ENCODE measurements around the gene UNG.
A peak's percentile ranks its signal among the peaks of the same experiment; 100 is the strongest.

The UNG gene

GRCh38 chr12:109116611-109116949, 19.2 kb downstream of the UNG start:
- Histone ChIP-seq H3K27me3 (ENCODE audit: control insufficient read depth in 1 of 2, insufficient read depth in 2 of 2, low read length in 2 of 2) (no peaks in the 10 kb centered on the region), H3K36me3 (ENCODE audit: control insufficient read depth in 1 of 2, insufficient read depth in 2 of 2, low read length in 2 of 2) (peaks cover 0 to 4% of the 10 kb centered on the region in 2 donors), H3K4me3 (ENCODE audit: low read depth in 1 of 2, low read length in 2 of 2) (peak overlapping the region in 1 of 2 donors; percentile 57), H3K4me1 (ENCODE audit: control insufficient read depth in 1 of 2, insufficient read depth in 2 of 2, low read length in 2 of 2) (peaks cover 67 to 71% of the 10 kb centered on the region in 2 donors), H3K9me3 (ENCODE audit: control insufficient read depth in 1 of 2, low read length in 2 of 2) (no peaks in the 10 kb centered on the region), H3K9ac (ENCODE audit: low read depth in 1 of 2, low read length in 2 of 2) (peak overlapping the region; percentile 3 to 48), H3K27ac (ENCODE audit: low read depth, low read length) (peak overlapping the region; percentile 77)

DNA sequence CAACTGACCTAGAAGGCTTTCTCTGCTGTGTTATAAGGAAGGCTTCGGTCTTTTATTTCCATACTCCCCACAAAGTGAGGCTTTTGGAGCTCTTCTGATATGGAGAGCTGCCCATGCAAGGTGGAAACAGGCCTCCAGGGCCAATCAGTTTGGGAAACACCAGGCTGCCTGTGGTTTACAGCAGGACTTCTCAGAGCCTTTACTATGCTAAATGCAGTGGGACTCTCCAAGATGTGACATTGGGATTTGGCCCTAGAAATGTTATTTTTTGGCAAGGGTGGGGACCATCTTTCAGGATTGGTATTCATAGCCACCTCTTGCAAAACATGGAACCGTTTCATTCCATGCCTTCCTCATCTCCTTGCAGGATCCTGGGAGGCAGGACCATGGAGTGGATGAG, 22.7 kb downstream of the UNG start:
- Histone ChIP-seq H3K27ac (ENCODE audit: low read depth, low read length) (no peak overlapping the region), H3K4me1 (ENCODE audit: control insufficient read depth in 1 of 2, insufficient read depth in 2 of 2, low read length in 2 of 2) (peaks cover 40 to 43% of the 10 kb centered on the region in 2 donors), H3K4me3 (ENCODE audit: low read depth in 1 of 2, low read length in 2 of 2) (no peak overlapping the region), H3K9ac (ENCODE audit: low read depth in 1 of 2, low read length in 2 of 2) (no peak overlapping the region), H3K27me3 (ENCODE audit: control insufficient read depth in 1 of 2, insufficient read depth in 2 of 2, low read length in 2 of 2) (no peaks in the 10 kb centered on the region), H3K9me3 (ENCODE audit: control insufficient read depth in 1 of 2, low read length in 2 of 2) (no peaks in the 10 kb centered on the region), H3K36me3 (ENCODE audit: control insufficient read depth in 1 of 2, insufficient read depth in 2 of 2, low read length in 2 of 2) (peaks cover 0 to 7% of the 10 kb centered on the region in 2 donors)

GRCh38 chr12:109120557-109120956, 23.2 kb downstream of the UNG start:
- peaks cover 36 to 39% of the 10 kb centered on the region in 2 donors for H3K4me1 ChIP-seq (ENCODE audit: control insufficient read depth in 1 of 2, insufficient read depth in 2 of 2, low read length in 2 of 2)
- no peaks in the 10 kb centered on the region for H3K27me3 ChIP-seq (ENCODE audit: control insufficient read depth in 1 of 2, insufficient read depth in 2 of 2, low read length in 2 of 2)
- H3K27ac ChIP-seq (ENCODE audit: low read depth, low read length): no peak overlapping the region
- no peak overlapping the region for H3K9ac ChIP-seq (ENCODE audit: low read depth in 1 of 2, low read length in 2 of 2)
- no peaks in the 10 kb centered on the region for H3K9me3 ChIP-seq (ENCODE audit: control insufficient read depth in 1 of 2, low read length in 2 of 2)
- H3K4me3 ChIP-seq (ENCODE audit: low read depth in 1 of 2, low read length in 2 of 2): no peak overlapping the region
- peaks cover 0 to 7% of the 10 kb centered on the region in 2 donors for H3K36me3 ChIP-seq (ENCODE audit: control insufficient read depth in 1 of 2, insufficient read depth in 2 of 2, low read length in 2 of 2)

DNA sequence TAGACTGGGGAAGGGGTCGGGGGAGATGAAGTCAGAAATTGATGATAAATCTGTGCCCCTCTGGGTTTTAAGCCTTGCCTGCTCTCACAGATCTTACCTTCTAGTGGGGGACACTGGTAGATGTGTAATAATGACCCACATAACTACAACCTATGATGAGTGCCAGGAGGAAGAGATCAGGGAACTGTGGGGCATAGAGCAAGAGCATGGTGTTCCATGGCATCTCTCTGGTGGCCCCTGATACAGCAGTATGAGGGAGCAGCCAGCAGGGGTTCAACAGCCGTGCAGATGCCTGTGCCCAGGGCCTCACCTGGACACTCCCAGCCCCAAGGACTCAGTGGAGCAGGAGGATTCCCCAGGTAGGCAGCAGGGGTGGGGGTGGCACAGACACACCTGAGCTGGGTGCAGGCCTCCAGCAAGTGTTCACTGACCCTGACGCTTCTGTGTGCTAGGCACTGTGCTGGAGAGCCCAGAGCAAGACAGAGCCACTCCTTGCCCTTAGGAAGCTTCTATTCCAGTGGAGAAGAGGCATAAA, 24.0 kb downstream of the UNG start:
- Histone ChIP-seq H3K4me1 (ENCODE audit: control insufficient read depth in 1 of 2, insufficient read depth in 2 of 2, low read length in 2 of 2) (peaks cover 27 to 35% of the 10 kb centered on the region in 2 donors), H3K27ac (ENCODE audit: low read depth, low read length) (no peak overlapping the region), H3K36me3 (ENCODE audit: control insufficient read depth in 1 of 2, insufficient read depth in 2 of 2, low read length in 2 of 2) (peaks cover 0 to 14% of the 10 kb centered on the region in 2 donors), H3K9ac (ENCODE audit: low read depth in 1 of 2, low read length in 2 of 2) (no peak overlapping the region), H3K27me3 (ENCODE audit: control insufficient read depth in 1 of 2, insufficient read depth in 2 of 2, low read length in 2 of 2) (no peaks in the 10 kb centered on the region), H3K4me3 (ENCODE audit: low read depth in 1 of 2, low read length in 2 of 2) (no peak overlapping the region), H3K9me3 (ENCODE audit: control insufficient read depth in 1 of 2, low read length in 2 of 2) (no peaks in the 10 kb centered on the region)

GRCh38 chr12:109124878-109125648, 27.7 kb downstream of the UNG start:
- Histone ChIP-seq H3K9me3 (ENCODE audit: control insufficient read depth in 1 of 2, low read length in 2 of 2) (no peaks in the 10 kb centered on the region), H3K9ac (ENCODE audit: low read depth in 1 of 2, low read length in 2 of 2) (no peak overlapping the region), H3K27ac (ENCODE audit: low read depth, low read length) (no peak overlapping the region), H3K4me1 (ENCODE audit: control insufficient read depth in 1 of 2, insufficient read depth in 2 of 2, low read length in 2 of 2) (peaks cover 6 to 11% of the 10 kb centered on the region in 2 donors), H3K4me3 (ENCODE audit: low read depth in 1 of 2, low read length in 2 of 2) (no peak overlapping the region), H3K36me3 (ENCODE audit: control insufficient read depth in 1 of 2, insufficient read depth in 2 of 2, low read length in 2 of 2) (peaks cover 0 to 18% of the 10 kb centered on the region in 2 donors), H3K27me3 (ENCODE audit: control insufficient read depth in 1 of 2, insufficient read depth in 2 of 2, low read length in 2 of 2) (no peaks in the 10 kb centered on the region)

GRCh38 chr12:109125791-109126190, 28.4 kb downstream of the UNG start:
- H3K4me1 ChIP-seq (ENCODE audit: control insufficient read depth in 1 of 2, insufficient read depth in 2 of 2, low read length in 2 of 2): peaks cover 0 to 5% of the 10 kb centered on the region in 2 donors
- no peaks in the 10 kb centered on the region for H3K27me3 ChIP-seq (ENCODE audit: control insufficient read depth in 1 of 2, insufficient read depth in 2 of 2, low read length in 2 of 2)
- H3K4me3 ChIP-seq (ENCODE audit: low read depth in 1 of 2, low read length in 2 of 2): no peak overlapping the region
- H3K9ac ChIP-seq (ENCODE audit: low read depth in 1 of 2, low read length in 2 of 2): no peak overlapping the region
- peaks cover 0 to 24% of the 10 kb centered on the region in 2 donors for H3K36me3 ChIP-seq (ENCODE audit: control insufficient read depth in 1 of 2, insufficient read depth in 2 of 2, low read length in 2 of 2)
- H3K27ac ChIP-seq (ENCODE audit: low read depth, low read length): no peak overlapping the region
- H3K9me3 ChIP-seq (ENCODE audit: control insufficient read depth in 1 of 2, low read length in 2 of 2): no peaks in the 10 kb centered on the region

GRCh38 chr12:109126784-109127183, 29.4 kb downstream of the UNG start:
- H3K4me1 ChIP-seq (ENCODE audit: control insufficient read depth in 1 of 2, insufficient read depth in 2 of 2, low read length in 2 of 2): peaks cover 0 to 5% of the 10 kb centered on the region in 2 donors
- no peak overlapping the region for H3K27ac ChIP-seq (ENCODE audit: low read depth, low read length)
- peaks cover 0 to 18% of the 10 kb centered on the region in 2 donors for H3K36me3 ChIP-seq (ENCODE audit: control insufficient read depth in 1 of 2, insufficient read depth in 2 of 2, low read length in 2 of 2)

DNA sequence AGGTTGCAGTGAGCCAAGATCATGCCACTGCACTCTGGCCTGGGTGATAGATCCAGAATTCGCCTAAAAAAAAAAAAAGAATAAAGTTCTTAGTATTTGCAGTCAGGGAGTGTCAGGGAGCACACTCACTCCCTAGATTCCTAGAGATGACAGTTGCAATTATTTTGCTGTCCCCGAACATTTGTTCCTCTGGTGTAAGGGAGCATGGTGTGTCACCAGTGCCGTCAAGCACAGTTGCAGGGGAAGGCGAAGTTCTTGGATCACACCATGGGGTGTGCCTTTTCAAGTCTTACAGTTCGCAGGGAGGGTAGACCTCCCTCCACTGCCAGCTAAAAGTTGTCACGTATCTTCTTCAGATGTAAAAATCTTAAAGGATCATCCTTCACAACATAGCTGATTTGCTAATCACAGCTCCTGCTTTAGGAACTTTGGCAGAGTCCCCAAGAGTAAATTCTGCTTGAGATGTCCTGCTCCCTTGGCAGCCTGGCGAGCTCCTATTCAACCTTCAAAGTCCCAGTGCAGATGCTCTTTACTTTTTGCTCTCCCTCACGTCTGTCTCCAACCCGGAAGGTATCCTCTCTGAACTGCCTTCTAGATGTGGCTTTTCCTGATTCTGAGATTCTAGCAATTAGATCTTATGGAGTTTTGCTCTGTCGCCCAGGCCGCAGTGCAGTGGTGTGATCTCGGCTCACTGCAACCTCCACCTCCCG, 30.3 kb downstream of the UNG start:
- Histone ChIP-seq H3K36me3 (ENCODE audit: control insufficient read depth in 1 of 2, insufficient read depth in 2 of 2, low read length in 2 of 2) (peaks cover 0 to 17% of the 10 kb centered on the region in 2 donors), H3K4me3 (ENCODE audit: low read depth in 1 of 2, low read length in 2 of 2) (no peak overlapping the region), H3K27me3 (ENCODE audit: control insufficient read depth in 1 of 2, insufficient read depth in 2 of 2, low read length in 2 of 2) (no peaks in the 10 kb centered on the region), H3K9me3 (ENCODE audit: control insufficient read depth in 1 of 2, low read length in 2 of 2) (no peaks in the 10 kb centered on the region), H3K4me1 (ENCODE audit: control insufficient read depth in 1 of 2, insufficient read depth in 2 of 2, low read length in 2 of 2) (peaks cover 0 to 5% of the 10 kb centered on the region in 2 donors), H3K27ac (ENCODE audit: low read depth, low read length) (no peak overlapping the region), H3K9ac (ENCODE audit: low read depth in 1 of 2, low read length in 2 of 2) (no peak overlapping the region)

More at GRCh38 chr12:109126784-109127183, 29.4 kb downstream of the UNG start:
- no peak overlapping the region for H3K4me3 ChIP-seq (ENCODE audit: low read depth in 1 of 2, low read length in 2 of 2)
- no peak overlapping the region for H3K9ac ChIP-seq (ENCODE audit: low read depth in 1 of 2, low read length in 2 of 2)
- no peaks in the 10 kb centered on the region for H3K27me3 ChIP-seq (ENCODE audit: control insufficient read depth in 1 of 2, insufficient read depth in 2 of 2, low read length in 2 of 2)
- H3K9me3 ChIP-seq (ENCODE audit: control insufficient read depth in 1 of 2, low read length in 2 of 2): no peaks in the 10 kb centered on the region

GRCh38 chr12:109130297-109131153, 33.1 kb downstream of the UNG start:
- H3K36me3 ChIP-seq (ENCODE audit: control insufficient read depth in 1 of 2, insufficient read depth in 2 of 2, low read length in 2 of 2): peaks cover 0 to 17% of the 10 kb centered on the region in 2 donors
- no peak overlapping the region for H3K27ac ChIP-seq (ENCODE audit: low read depth, low read length)
- H3K4me1 ChIP-seq (ENCODE audit: control insufficient read depth in 1 of 2, insufficient read depth in 2 of 2, low read length in 2 of 2): peaks cover 0 to 9% of the 10 kb centered on the region in 2 donors
- no peaks in the 10 kb centered on the region for H3K27me3 ChIP-seq (ENCODE audit: control insufficient read depth in 1 of 2, insufficient read depth in 2 of 2, low read length in 2 of 2)
- no peak overlapping the region for H3K9ac ChIP-seq (ENCODE audit: low read depth in 1 of 2, low read length in 2 of 2)
- no peaks in the 10 kb centered on the region for H3K9me3 ChIP-seq (ENCODE audit: control insufficient read depth in 1 of 2, low read length in 2 of 2)
- peak overlapping the region in 1 of 2 donors; percentile 32 for H3K4me3 ChIP-seq (ENCODE audit: low read depth in 1 of 2, low read length in 2 of 2)

Measured in duodenal mucosa (tissue), 2 donors.